Suppressor macrophage treated with lipopolysaccharide for 4 hours (primary cell): ENCODE measurements around the gene C1orf35.

ENCODE experiments used
- DNase-seq: peaks from one replicate; pipeline ENCODE4 v3.0.0-alpha.2; 2020

Gene C1orf35

GRCh38 chr1:228093050-228093906 is 9.8 kb downstream of the C1orf35 start:
- no peak for DNase-seq

- no peak for DNase-seq
Measured at GRCh38 chr1:228092342-228093049, 10.6 kb downstream of the C1orf35 start.

- DNase-seq: no peak
Measured at GRCh38 chr1:228091084-228091483, 12.0 kb downstream of the C1orf35 start.

- no peak for DNase-seq
Measured at GRCh38 chr1:228090613-228091081, 12.5 kb downstream of the C1orf35 start.

GRCh38 chr1:228089519-228090380 is 13.4 kb downstream of the C1orf35 start:
- peak; percentile 61 for DNase-seq

GRCh38 chr1:228088586-228089498 is 14.3 kb downstream of the C1orf35 start:
- DNase-seq: peak; percentile 89

GRCh38 chr1:228087771-228088251 is 15.3 kb downstream of the C1orf35 start:
- peak; percentile 79 for DNase-seq

GRCh38 chr1:228085287-228085951 is 17.7 kb downstream of the C1orf35 start:
- DNase-seq: peak; percentile 85

GRCh38 chr1:228084797-228085196 is 18.3 kb downstream of the C1orf35 start:
- no peak for DNase-seq

GRCh38 chr1:228084325-228084724 is 18.8 kb downstream of the C1orf35 start:
- peak; percentile 92 for DNase-seq

- DNase-seq: peak; percentile 82
Measured at GRCh38 chr1:228083871-228084278, 19.2 kb downstream of the C1orf35 start.

GRCh38 chr1:228082918-228083870 is 19.9 kb downstream of the C1orf35 start:
- peak; percentile 59 for DNase-seq

- DNase-seq: peak; percentile 99
Measured at GRCh38 chr1:228082214-228082917, 20.8 kb downstream of the C1orf35 start, which contains the start of gene ARF1. TSS of gene ARF1 (plus strand) at chr1:228082708. CDS start at chr1:228097115, 14,407 bp downstream.

GRCh38 chr1:228081578-228082213 is 21.4 kb downstream of the C1orf35 start:
- DNase-seq: no peak

- no peak for DNase-seq
Measured at GRCh38 chr1:228081144-228081543, 22.0 kb downstream of the C1orf35 start.

- DNase-seq: no peak
Measured at GRCh38 chr1:228079601-228080263, 23.4 kb downstream of the C1orf35 start.

- DNase-seq: no peak
Measured at GRCh38 chr1:228079013-228079412, 24.1 kb downstream of the C1orf35 start.
